ENCODE results near the gene SYNE4. TPM values are rescaled to one million over a fixed set of nuclear protein-coding genes. Genes with fewer than 3 reads are reported as not detected.

SYNE4 gene
- 0.25 TPM in 1 of 2 replicates, not detected in the other for total RNA-seq

GRCh38 chr19:36008336-36008978 lies at the start of gene SYNE4:
SYNE4 (minus strand) TSS chr19:36008813; CDS start chr19:36008681, 132 bp downstream.

GRCh38 chr19:36054733-36055686 lies 46.4 kb upstream of the SYNE4 start, which contains the start of gene WDR62:
WDR62 (plus strand) TSS chr19:36054897; CDS start chr19:36054972, 75 bp downstream.

GRCh38 chr19:36054119-36054732 lies 45.6 kb upstream of the SYNE4 start, which contains the start of gene THAP8:
THAP8 (minus strand) TSS chr19:36054285; CDS start chr19:36054217, 68 bp downstream.

GRCh38 chr19:36032251-36033104 lies 23.9 kb upstream of the SYNE4 start, which contains the start of gene CLIP3:
CLIP3 (minus strand) TSS chr19:36032873; CDS start chr19:36032357, 516 bp downstream.

GRCh38 chr19:36014012-36014924 lies 5.7 kb upstream of the SYNE4 start, which contains the start of gene ALKBH6:
ALKBH6 (minus strand) TSS chr19:36014213; CDS start chr19:36013397, 816 bp downstream.

GRCh38 chr19:35995048-35995993 lies 13.3 kb downstream of the SYNE4 start, which contains the start of gene SDHAF1:
SDHAF1 (plus strand) TSS chr19:35995188; CDS start chr19:35995275, 87 bp downstream.

Other genes with a start within 250 kb of the SYNE4 start
- 6.2 and 11.7 TPM in 2 replicates for gene ARHGAP33, start 233.2 kb downstream of the SYNE4 start, total RNA-seq
- not detected in 2 replicates for gene PRODH2, start 196.0 kb downstream of the SYNE4 start, total RNA-seq
- under 0.01 TPM in 1 of 2 replicates, not detected in the other for gene NPHS1, start 156.3 kb downstream of the SYNE4 start, total RNA-seq
- not detected in 2 replicates for gene KIRREL2, start 151.9 kb downstream of the SYNE4 start, total RNA-seq
- gene APLP1, start 140.2 kb downstream of the SYNE4 start, total RNA-seq = 3.5 and 6.7 TPM in 2 replicates
- 5.6 and 9.9 TPM in 2 replicates for gene NFKBID, start 108.3 kb downstream of the SYNE4 start, total RNA-seq
- 0.22 and 1.5 TPM in 2 replicates for gene HCST, start 106.3 kb downstream of the SYNE4 start, total RNA-seq
- gene TYROBP, start 100.5 kb downstream of the SYNE4 start, total RNA-seq = not detected in 2 replicates
- gene LRFN3, start 72.4 kb downstream of the SYNE4 start, total RNA-seq = 1.7 and 2.4 TPM in 2 replicates
- 9.6 and 11.1 TPM in 2 replicates for gene SDHAF1, start 13.6 kb downstream of the SYNE4 start, total RNA-seq
- gene ALKBH6, start 5.4 kb upstream of the SYNE4 start, total RNA-seq = 15.9 and 20.0 TPM in 2 replicates
- 5.4 and 12.6 TPM in 2 replicates for gene CLIP3, start 24.1 kb upstream of the SYNE4 start, total RNA-seq
- 2.4 and 3.9 TPM in 2 replicates for gene THAP8, start 45.5 kb upstream of the SYNE4 start, total RNA-seq
- 6.1 and 16.3 TPM in 2 replicates for gene WDR62, start 46.1 kb upstream of the SYNE4 start, total RNA-seq
- not detected in 2 replicates for gene OVOL3, start 102.3 kb upstream of the SYNE4 start, total RNA-seq
- gene POLR2I, start 106.1 kb upstream of the SYNE4 start, total RNA-seq = 43.2 TPM in 2 replicates
- 240 and 342 TPM in 2 replicates for gene TBCB, start 106.7 kb upstream of the SYNE4 start, total RNA-seq
- gene CAPNS1, start 131.3 kb upstream of the SYNE4 start, total RNA-seq = 225 and 290 TPM in 2 replicates
- gene COX7A1, start 143.6 kb upstream of the SYNE4 start, total RNA-seq = 4.5 and 12.9 TPM in 2 replicates
- gene ZNF565, start 205.9 kb upstream of the SYNE4 start, total RNA-seq = 4.4 and 5.2 TPM in 2 replicates
- 92.7 and 131 TPM in 2 replicates for gene ZNF146, start 206.3 kb upstream of the SYNE4 start, total RNA-seq

All from uterine smooth muscle cell (primary cell).